OCI-LY3 (cell line): ENCODE measurements around the gene ATP9A.

Experiments
- H2AFZ ChIP-seq: fragments of 200-600, 300-600 bp; shearing (Covaris generic); 2 replicates; pipeline ENCODE4 v1.6.0; 2014; ENCODE audit warnings: antibody characterized with exemption, low read depth, low read length
- H3K27ac ChIP-seq: fragments of 200-600, 300-600 bp; sonication (generic); 2 replicates; pipeline ENCODE4 v1.5.1; 2014; ENCODE audit warnings: mild to moderate bottlenecking, low read length, moderate library complexity, mixed read lengths
- H3K27me3 ChIP-seq: fragments of 200-600, 300-600 bp; sonication (generic); 2 replicates; pipeline ENCODE4 v1.6.1; 2014; ENCODE audit warnings: low read depth, low read length, mixed read lengths
- H3K36me3 ChIP-seq: fragments of 200-600, 300-600 bp; sonication (generic); replicated peaks from 2 replicates; pipeline ENCODE3; 2014; ENCODE audit warnings: low read depth, low read length, mixed read lengths
- H3K4me1 ChIP-seq: fragments of 300-600, 200-600 bp; sonication (generic); 2 replicates; pipeline ENCODE4 v1.6.1; 2014; ENCODE audit warnings: low read length, mixed read lengths
- H3K4me2 ChIP-seq: fragments of 200-600, 300-600 bp; sonication (generic); 2 replicates; pipeline ENCODE4 v1.6.1; 2014; ENCODE audit warnings: low read length, mixed read lengths
- H3K4me3 ChIP-seq: fragments of 300-600, 200-600 bp; sonication (generic); 2 replicates; pipeline ENCODE4 v1.5.1; 2014; ENCODE audit warnings: antibody characterized with exemption, mild to moderate bottlenecking, low read length, moderate library complexity
- H3K79me2 ChIP-seq: fragments of 300-600, 200-600 bp; shearing (Covaris generic); 2 replicates; pipeline ENCODE4 v1.6.1; 2014; ENCODE audit warnings: mild to moderate bottlenecking, low read length, mixed read lengths
- H3K9ac ChIP-seq: fragments of 300-600, 200-600 bp; shearing (Covaris generic); 2 replicates; pipeline ENCODE4 v1.6.0; 2014; ENCODE audit warnings: mild to moderate bottlenecking, low read length, moderate library complexity
- H3K9me3 ChIP-seq: fragments of 200-600, 300-600 bp; shearing (Covaris generic); 2 replicates; pipeline ENCODE4 v1.6.1; 2014; ENCODE audit warnings: low read length, mixed read lengths; ENCODE audit not compliant: insufficient read depth
- H4K20me1 ChIP-seq: fragments of 200-600, 300-600 bp; sonication (generic); 2 replicates; pipeline ENCODE4 v1.6.1; 2016; ENCODE audit warnings: low read length, mixed read lengths; ENCODE audit not compliant: insufficient read depth
- EZH2phosphoT487 ChIP-seq: fragments of 200-600 bp; shearing (Covaris generic); IDR thresholded peaks from 2 replicates; pipeline ENCODE4 v1.6.1; 2018; ENCODE audit warnings: antibody characterized with exemption, mixed run types, low read depth
- TF ChIP-seq, protein P1 (sequence below): fragments of 200-600, 300-600 bp; sonication (generic); IDR thresholded peaks from 2 replicates; pipeline ENCODE4 v1.5.1; 2014; ENCODE audit warnings: antibody characterized with exemption, low read length, low read depth

The ATP9A gene

DNA sequence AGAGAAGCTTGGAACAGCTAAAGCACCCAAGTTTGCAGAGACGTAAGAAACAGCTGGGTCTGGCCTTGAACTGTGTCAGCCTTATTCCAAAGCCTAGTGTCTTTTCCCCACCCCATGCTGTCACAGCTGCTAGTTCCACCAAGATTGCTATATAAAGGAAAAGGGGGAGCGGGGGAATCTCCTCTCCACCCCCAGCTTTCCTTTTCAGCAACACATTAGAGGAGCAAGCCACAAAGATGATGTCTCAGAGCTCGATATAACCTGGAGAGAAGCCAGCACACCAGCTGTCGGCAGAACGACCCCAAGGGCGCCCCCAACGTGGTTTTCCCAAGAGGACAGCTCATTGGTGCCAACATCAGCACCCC is 36.5 kb downstream of the ATP9A start:
- no peak overlapping the region for H3K9ac ChIP-seq
- no peak overlapping the region for H3K4me2 ChIP-seq
- no peaks in the 10 kb centered on the region for H3K36me3 ChIP-seq
- H3K27ac ChIP-seq: no peak overlapping the region
- no peak overlapping the region for H3K4me3 ChIP-seq
- no peaks in the 10 kb centered on the region for H3K9me3 ChIP-seq
- H3K27me3 ChIP-seq: peaks cover 10% of the 10 kb centered on the region
- no peak overlapping the region for H2AFZ ChIP-seq
- TF ChIP-seq, protein P1, sequence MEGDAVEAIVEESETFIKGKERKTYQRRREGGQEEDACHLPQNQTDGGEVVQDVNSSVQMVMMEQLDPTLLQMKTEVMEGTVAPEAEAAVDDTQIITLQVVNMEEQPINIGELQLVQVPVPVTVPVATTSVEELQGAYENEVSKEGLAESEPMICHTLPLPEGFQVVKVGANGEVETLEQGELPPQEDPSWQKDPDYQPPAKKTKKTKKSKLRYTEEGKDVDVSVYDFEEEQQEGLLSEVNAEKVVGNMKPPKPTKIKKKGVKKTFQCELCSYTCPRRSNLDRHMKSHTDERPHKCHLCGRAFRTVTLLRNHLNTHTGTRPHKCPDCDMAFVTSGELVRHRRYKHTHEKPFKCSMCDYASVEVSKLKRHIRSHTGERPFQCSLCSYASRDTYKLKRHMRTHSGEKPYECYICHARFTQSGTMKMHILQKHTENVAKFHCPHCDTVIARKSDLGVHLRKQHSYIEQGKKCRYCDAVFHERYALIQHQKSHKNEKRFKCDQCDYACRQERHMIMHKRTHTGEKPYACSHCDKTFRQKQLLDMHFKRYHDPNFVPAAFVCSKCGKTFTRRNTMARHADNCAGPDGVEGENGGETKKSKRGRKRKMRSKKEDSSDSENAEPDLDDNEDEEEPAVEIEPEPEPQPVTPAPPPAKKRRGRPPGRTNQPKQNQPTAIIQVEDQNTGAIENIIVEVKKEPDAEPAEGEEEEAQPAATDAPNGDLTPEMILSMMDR: no peak
- no peak for TF ChIP-seq EZH2phosphoT487
- H3K4me1 ChIP-seq: no peaks in the 10 kb centered on the region
- H4K20me1 ChIP-seq: no peaks in the 10 kb centered on the region
- H3K79me2 ChIP-seq: no peaks in the 10 kb centered on the region

DNA sequence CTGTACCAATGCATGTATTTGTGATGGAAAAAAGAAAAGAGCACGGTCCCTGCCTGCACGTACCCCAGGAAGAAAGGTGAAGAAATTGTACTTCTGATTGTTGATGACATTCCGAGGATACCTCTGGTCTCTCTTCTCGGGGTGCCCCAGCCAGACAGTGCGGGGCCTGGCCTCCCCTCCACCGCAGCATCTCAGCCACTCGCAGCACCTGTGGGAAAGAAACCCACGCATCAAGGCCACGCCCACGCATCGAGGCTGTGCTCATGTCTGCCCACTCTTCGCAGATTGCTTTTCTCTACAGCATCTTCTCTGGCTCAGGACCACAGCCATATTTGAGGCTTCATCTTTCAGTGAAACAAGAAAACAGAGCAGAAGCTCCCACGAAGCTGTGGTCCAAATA is 38.4 kb downstream of the ATP9A start:
- no peak overlapping the region for H3K4me2 ChIP-seq
- no peaks in the 10 kb centered on the region for H3K36me3 ChIP-seq
- no peak overlapping the region for H3K4me3 ChIP-seq
- peaks cover 10% of the 10 kb centered on the region for H3K27me3 ChIP-seq
- TF ChIP-seq, protein P1: no peak
- TF ChIP-seq EZH2phosphoT487: no peak
- no peaks in the 10 kb centered on the region for H3K79me2 ChIP-seq
- no peaks in the 10 kb centered on the region for H4K20me1 ChIP-seq
- no peak overlapping the region for H2AFZ ChIP-seq
- no peak overlapping the region for H3K9ac ChIP-seq
- H3K9me3 ChIP-seq: no peaks in the 10 kb centered on the region
- no peaks in the 10 kb centered on the region for H3K4me1 ChIP-seq
- no peak overlapping the region for H3K27ac ChIP-seq

DNA sequence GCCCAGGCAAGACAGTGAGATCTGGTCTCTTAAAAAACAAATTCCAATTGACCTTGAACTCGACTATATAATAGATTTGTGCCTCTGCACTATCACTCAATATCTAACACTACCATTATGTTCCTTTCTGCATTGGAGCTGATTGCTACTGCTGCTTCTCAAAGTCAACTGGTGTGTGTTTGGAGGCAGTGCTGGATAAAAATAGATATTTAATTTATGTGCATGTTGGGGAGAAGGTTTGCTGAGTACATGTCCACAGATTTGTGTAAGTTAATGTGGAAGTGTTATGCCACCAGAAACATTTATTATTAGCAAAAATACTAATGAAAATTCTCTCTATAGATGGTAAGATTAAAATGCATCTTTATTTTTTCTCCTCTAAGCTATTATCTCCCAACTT is 39.5 kb downstream of the ATP9A start:
- no peak for TF ChIP-seq EZH2phosphoT487
- TF ChIP-seq, protein P1: no peak
- Histone ChIP-seq H3K27ac (no peak overlapping the region), H3K9ac (no peak overlapping the region), H3K27me3 (peaks cover 15% of the 10 kb centered on the region), H3K9me3 (no peaks in the 10 kb centered on the region), H3K4me2 (no peak overlapping the region), H2AFZ (no peak overlapping the region), H3K79me2 (no peaks in the 10 kb centered on the region), H4K20me1 (no peaks in the 10 kb centered on the region), H3K36me3 (no peaks in the 10 kb centered on the region), H3K4me1 (no peaks in the 10 kb centered on the region), H3K4me3 (no peak overlapping the region)

DNA sequence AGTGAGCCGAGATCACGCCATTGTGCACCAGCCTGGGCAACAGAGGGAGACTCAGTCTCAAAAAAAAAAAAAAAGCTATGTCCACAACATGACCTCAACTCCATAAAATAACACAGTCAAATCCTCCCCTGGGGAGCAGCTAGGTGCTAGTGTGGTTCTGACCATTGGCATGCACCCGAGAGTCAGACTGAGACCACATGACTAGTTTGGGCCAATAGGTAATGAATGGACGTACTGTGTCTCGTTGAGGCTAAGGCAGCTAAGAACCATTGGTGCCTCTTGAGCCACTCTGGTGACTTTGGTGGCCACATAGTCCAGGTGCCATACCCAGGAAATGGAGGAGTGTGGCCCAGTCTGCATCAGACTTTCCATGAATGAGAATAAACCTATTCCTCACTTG is 40.3 kb downstream of the ATP9A start:
- Histone ChIP-seq H4K20me1 (no peaks in the 10 kb centered on the region), H3K9me3 (no peaks in the 10 kb centered on the region), H3K4me3 (no peak overlapping the region), H3K36me3 (no peaks in the 10 kb centered on the region), H3K79me2 (no peaks in the 10 kb centered on the region), H3K27me3 (peaks cover 12% of the 10 kb centered on the region), H3K27ac (no peak overlapping the region), H3K4me1 (no peaks in the 10 kb centered on the region), H3K4me2 (no peak overlapping the region), H3K9ac (no peak overlapping the region), H2AFZ (no peak overlapping the region)
- no peak for TF ChIP-seq EZH2phosphoT487
